ENCODE measurements around the gene THEM5.

DNA sequence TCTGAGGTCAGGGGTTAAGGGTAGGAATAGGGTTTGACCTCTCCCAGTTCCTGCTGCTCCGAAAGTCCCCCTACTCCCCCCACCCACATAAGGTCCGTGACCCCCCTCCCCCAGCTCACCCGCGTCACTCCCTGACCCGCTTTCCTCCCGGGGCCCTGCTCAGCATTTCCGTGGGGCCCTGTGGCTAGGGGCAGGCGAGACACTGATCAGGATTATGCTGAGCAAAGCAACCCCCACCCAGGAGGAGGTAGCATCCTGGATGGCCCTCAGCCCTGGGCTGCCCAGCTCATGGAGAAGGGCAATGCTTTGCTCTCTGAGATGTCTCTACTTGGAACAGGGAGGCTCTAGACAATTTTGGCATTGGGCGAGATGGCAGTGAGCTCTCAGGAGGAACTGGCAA is 25.7 kb downstream of the THEM5 start:
- TF ChIP-seq ZNF274 (IDR thresholded peaks at IDR 0.05; ENCODE audit: low read depth, low read length): no peak
- no peak for TF ChIP-seq YY1 (IDR thresholded peaks at IDR 0.05; ENCODE audit: insufficient read depth, insufficient read length)
- no peak for TF ChIP-seq SUZ12 (IDR thresholded peaks at IDR 0.05; ENCODE audit: extremely low read depth, insufficient read depth, insufficient read length)

Data from NT2/D1 (cell line).